NCI-H2107 treated with DMSO at 0.1 percent for 48 hours (cell line): ENCODE results near the gene TTYH3.
"Not testable (repeated sequence)": the region's sequence is repeated elsewhere in the genome, so short reads cannot be mapped to it uniquely, and the experiment has no call there.

Source experiments
- DNase-seq: peaks from one replicate; lab custom pipeline; 2025; ENCODE audit not compliant: unreplicated experiment; lab: John Stamatoyannopoulos, UW

The TTYH3 gene

GRCh38 chr7:2662273-2663120 is 30.7 kb downstream of the TTYH3 start:
- no peak for DNase-seq

- DNase-seq, result no peak
Measured at GRCh38 chr7:2663121-2663886, 31.5 kb downstream of the TTYH3 start.

GRCh38 chr7:2663960-2664359 is 32.2 kb downstream of the TTYH3 start:
- no peak for DNase-seq

- no peak for DNase-seq
Measured at GRCh38 chr7:2665359-2665791, 33.6 kb downstream of the TTYH3 start.

- DNase-seq, result no peak
Measured at GRCh38 chr7:2666155-2666554, 34.4 kb downstream of the TTYH3 start.

GRCh38 chr7:2666588-2667250 is 34.9 kb downstream of the TTYH3 start:
- no peak for DNase-seq

GRCh38 chr7:2667843-2668242 is 36.1 kb downstream of the TTYH3 start:
- DNase-seq, result no peak

- DNase-seq, result no peak
Measured at GRCh38 chr7:2668401-2668800, 36.6 kb downstream of the TTYH3 start.

- DNase-seq, result no peak
Measured at GRCh38 chr7:2670171-2670570, 38.4 kb downstream of the TTYH3 start.

GRCh38 chr7:2670720-2671391 is 39.1 kb downstream of the TTYH3 start:
- peak; percentile 34 for DNase-seq

GRCh38 chr7:2673214-2673613 is 41.4 kb downstream of the TTYH3 start:
- not testable (repeated sequence) for DNase-seq

GRCh38 chr7:2673934-2674333 is 42.1 kb downstream of the TTYH3 start:
- no peak for DNase-seq

GRCh38 chr7:2675256-2675764 is 43.5 kb downstream of the TTYH3 start:
- DNase-seq, result no peak

- not testable (repeated sequence) for DNase-seq
Measured at GRCh38 chr7:2676576-2676975, 44.8 kb downstream of the TTYH3 start.

GRCh38 chr7:2678454-2678853 is 46.7 kb downstream of the TTYH3 start:
- DNase-seq, result not testable (repeated sequence)

- not testable (repeated sequence) for DNase-seq
Measured at GRCh38 chr7:2679135-2680127, 47.6 kb downstream of the TTYH3 start.

- DNase-seq, result no peak
Measured at GRCh38 chr7:2680256-2680655, 48.5 kb downstream of the TTYH3 start.

- DNase-seq, result peak; percentile 52
Measured at GRCh38 chr7:2680792-2681490, 49.2 kb downstream of the TTYH3 start.
